NCI-H2029 (cell line): ENCODE data around the gene OR52E6.

Experiments
- DNase-seq: peaks from one replicate; lab custom pipeline; 2025; lab: John Stamatoyannopoulos, UW

OR52E6 gene

GRCh38 chr11:5841797-5842196, at the start of gene OR52E6:
OR52E6 (minus strand) TSS chr11:5841897; CDS start chr11:5841897, 0 bp downstream.
- no peak for DNase-seq

GRCh38 chr11:5891216-5891800, 49.6 kb upstream of the OR52E6 start:
- no peak for DNase-seq

- no peak for DNase-seq
Measured at GRCh38 chr11:5887661-5888060, 46.0 kb upstream of the OR52E6 start.

- DNase-seq, result no peak
Measured at GRCh38 chr11:5887172-5887571, 45.5 kb upstream of the OR52E6 start.

GRCh38 chr11:5881756-5882155, 40.1 kb upstream of the OR52E6 start:
- no peak for DNase-seq

- no peak for DNase-seq
Measured at GRCh38 chr11:5880329-5880728, 38.6 kb upstream of the OR52E6 start, which contains the start of gene OR52E4. OR52E4 (plus strand) TSS chr11:5880629; CDS start chr11:5884293, 3,664 bp downstream.

- no peak for DNase-seq
Measured at GRCh38 chr11:5878564-5878963, 36.9 kb upstream of the OR52E6 start.

GRCh38 chr11:5865826-5866225, 24.1 kb upstream of the OR52E6 start:
- no peak for DNase-seq

- no peak for DNase-seq
Measured at GRCh38 chr11:5857590-5857989, 15.9 kb upstream of the OR52E6 start, which contains the start of gene OR52E8. OR52E8 (minus strand) TSS chr11:5857690; CDS start chr11:5857690, 0 bp downstream.

GRCh38 chr11:5851002-5851401, 9.3 kb upstream of the OR52E6 start:
- DNase-seq, result no peak

GRCh38 chr11:5847711-5848110, 6.0 kb upstream of the OR52E6 start:
- no peak for DNase-seq

GRCh38 chr11:5846701-5847100, 5.0 kb upstream of the OR52E6 start:
- DNase-seq, result no peak

GRCh38 chr11:5837695-5838094, 4.0 kb downstream of the OR52E6 start:
- DNase-seq, result no peak

- DNase-seq, result no peak
Measured at GRCh38 chr11:5833446-5833845, 8.3 kb downstream of the OR52E6 start.

GRCh38 chr11:5831196-5831829, 10.4 kb downstream of the OR52E6 start:
- no peak for DNase-seq

- DNase-seq, result no peak
Measured at GRCh38 chr11:5818245-5818886, 23.3 kb downstream of the OR52E6 start.

GRCh38 chr11:5815534-5815933, 26.2 kb downstream of the OR52E6 start:
- DNase-seq, result no peak

- DNase-seq, result no peak
Measured at GRCh38 chr11:5809905-5810795, 31.5 kb downstream of the OR52E6 start.

- no peak for DNase-seq
Measured at GRCh38 chr11:5809122-5809519, 32.6 kb downstream of the OR52E6 start.

GRCh38 chr11:5808500-5809121, 33.1 kb downstream of the OR52E6 start, which contains the start of gene OR52N2:
OR52N2 (plus strand) TSS chr11:5808924; CDS start chr11:5820336, 11,412 bp downstream.
- no peak for DNase-seq

- no peak for DNase-seq
Measured at GRCh38 chr11:5807580-5807979, 34.1 kb downstream of the OR52E6 start.

- no peak for DNase-seq
Measured at GRCh38 chr11:5803982-5804381, 37.7 kb downstream of the OR52E6 start.
